HG03280 (cell line): ENCODE data around the gene AFG3L2.

Source experiments
- ATAC-seq: cut with Tn5 transposase; IDR thresholded peaks from one replicate; pipeline ENCODE4 v1.9.1; 2021; ENCODE audit warnings: mild to moderate bottlenecking, moderate library complexity; ENCODE audit not compliant: unreplicated experiment

AFG3L2 gene

GRCh38 chr18:12306752-12307700 is 70.0 kb downstream of the AFG3L2 start:
- ATAC-seq: no peak

- no peak for ATAC-seq
Observed at GRCh38 chr18:12305930-12306629, 70.9 kb downstream of the AFG3L2 start.

GRCh38 chr18:12305211-12305610 is 71.8 kb downstream of the AFG3L2 start:
- ATAC-seq: no peak

- ATAC-seq: no peak
Observed at GRCh38 chr18:12304351-12305210, 72.4 kb downstream of the AFG3L2 start.

GRCh38 chr18:12302391-12303147 is 74.5 kb downstream of the AFG3L2 start:
- no peak for ATAC-seq

GRCh38 chr18:12301263-12302005 is 75.6 kb downstream of the AFG3L2 start:
- ATAC-seq: no peak

- ATAC-seq: no peak
Observed at GRCh38 chr18:12299862-12300261, 77.2 kb downstream of the AFG3L2 start.

GRCh38 chr18:12296457-12296856 is 80.6 kb downstream of the AFG3L2 start:
- no peak for ATAC-seq

GRCh38 chr18:12296087-12296403 is 81.0 kb downstream of the AFG3L2 start:
- no peak for ATAC-seq

- no peak for ATAC-seq
Observed at GRCh38 chr18:12295389-12296086, 81.5 kb downstream of the AFG3L2 start.

- ATAC-seq: no peak
Observed at GRCh38 chr18:12293831-12294230, 83.2 kb downstream of the AFG3L2 start.

- no peak for ATAC-seq
Observed at GRCh38 chr18:12291690-12292089, 85.3 kb downstream of the AFG3L2 start.

GRCh38 chr18:12291161-12291560 is 85.9 kb downstream of the AFG3L2 start:
- no peak for ATAC-seq

- no peak for ATAC-seq
Observed at GRCh38 chr18:12290086-12290485, 86.9 kb downstream of the AFG3L2 start.

GRCh38 chr18:12288403-12288755 is 88.6 kb downstream of the AFG3L2 start:
- ATAC-seq: no peak

GRCh38 chr18:12287684-12288402 is 89.2 kb downstream of the AFG3L2 start:
- ATAC-seq: no peak

GRCh38 chr18:12287131-12287681 is 89.8 kb downstream of the AFG3L2 start:
- no peak for ATAC-seq

GRCh38 chr18:12283666-12284065 is 93.4 kb downstream of the AFG3L2 start:
- no peak for ATAC-seq
